8988T (cell line): ENCODE measurements around the gene ERI3.

Experiments used
- DNase-seq: peaks from one replicate; pipeline ENCODE4 v3.0.0; 2011

Gene ERI3

DNA sequence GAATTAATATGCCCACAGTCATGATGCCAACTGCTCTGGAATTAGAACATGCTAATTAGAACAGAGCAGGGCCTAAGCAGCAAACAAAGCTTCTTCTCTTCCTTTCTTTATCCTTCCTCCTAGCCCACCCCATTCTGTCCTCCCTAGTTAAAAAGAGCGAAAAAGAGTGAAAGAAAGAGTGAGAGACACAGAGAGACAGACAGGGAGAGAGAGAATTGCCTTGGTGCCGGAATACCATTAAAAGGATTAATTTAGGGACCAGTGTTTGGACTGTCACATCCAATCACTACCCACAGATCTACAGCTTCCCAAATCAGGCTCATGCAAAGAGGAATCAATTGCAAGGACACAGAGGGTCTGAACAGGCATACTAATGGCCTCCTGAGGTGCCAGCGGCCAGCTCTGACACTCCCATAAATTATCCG is 7.0 kb downstream of the ERI3 start:
- DNase-seq: no peak

DNA sequence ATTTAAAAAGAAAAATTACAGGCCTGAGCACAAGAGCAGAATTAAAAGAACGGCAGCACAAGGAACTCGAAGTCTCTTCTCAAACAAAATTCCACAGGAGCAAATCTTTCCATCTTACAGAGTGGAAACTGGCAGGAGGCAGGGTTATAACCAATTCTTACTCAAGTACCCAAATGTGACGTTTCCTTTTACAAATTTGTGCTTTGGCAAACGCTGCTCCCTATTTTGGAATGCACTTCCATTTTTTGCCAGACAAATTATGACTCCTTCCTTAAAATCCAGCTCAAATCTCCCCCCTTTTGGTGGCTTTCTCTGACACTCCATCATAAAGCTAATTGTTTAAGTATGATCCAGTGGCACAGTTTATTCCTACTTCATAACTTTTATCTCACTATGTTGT is 7.8 kb downstream of the ERI3 start:
- no peak for DNase-seq

DNA sequence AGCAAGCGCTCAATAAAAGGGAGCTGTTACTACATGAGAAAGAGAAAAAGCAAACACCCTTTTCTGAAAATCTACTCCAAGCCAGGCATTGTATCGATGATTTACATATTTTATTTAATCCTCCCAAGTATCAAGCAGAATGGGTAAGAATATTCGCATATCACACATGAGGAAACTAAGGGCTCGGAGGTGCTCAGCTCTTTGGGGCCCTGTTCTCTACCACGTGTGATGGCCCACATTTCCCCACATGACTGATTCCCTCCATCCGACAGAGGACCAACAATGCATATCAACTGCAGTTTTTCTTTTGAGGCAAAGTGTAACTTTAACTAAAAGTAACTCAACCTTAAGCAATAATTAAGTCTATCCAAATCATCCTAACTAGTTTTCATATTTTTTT is 8.2 kb downstream of the ERI3 start:
- no peak for DNase-seq

DNA sequence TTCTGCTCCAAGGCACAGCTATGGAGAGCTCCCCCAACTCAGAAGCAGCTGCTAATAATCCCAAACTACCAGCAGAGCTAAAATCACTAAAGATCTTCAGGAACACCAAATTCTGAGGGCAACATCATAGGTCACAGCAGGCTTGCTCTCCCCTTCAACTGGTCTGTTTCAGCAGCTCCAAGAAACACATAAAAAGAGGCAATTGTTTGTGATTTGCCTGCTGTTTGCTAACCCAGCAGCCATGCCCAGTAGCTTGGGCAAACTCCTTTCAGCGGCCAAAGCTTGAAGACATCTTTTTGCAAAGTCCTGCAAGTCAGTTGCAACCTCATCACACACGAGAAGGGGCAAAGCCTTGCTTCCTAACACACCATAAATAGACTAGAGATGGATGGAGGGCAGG is 8.9 kb downstream of the ERI3 start:
- no peak for DNase-seq

DNA sequence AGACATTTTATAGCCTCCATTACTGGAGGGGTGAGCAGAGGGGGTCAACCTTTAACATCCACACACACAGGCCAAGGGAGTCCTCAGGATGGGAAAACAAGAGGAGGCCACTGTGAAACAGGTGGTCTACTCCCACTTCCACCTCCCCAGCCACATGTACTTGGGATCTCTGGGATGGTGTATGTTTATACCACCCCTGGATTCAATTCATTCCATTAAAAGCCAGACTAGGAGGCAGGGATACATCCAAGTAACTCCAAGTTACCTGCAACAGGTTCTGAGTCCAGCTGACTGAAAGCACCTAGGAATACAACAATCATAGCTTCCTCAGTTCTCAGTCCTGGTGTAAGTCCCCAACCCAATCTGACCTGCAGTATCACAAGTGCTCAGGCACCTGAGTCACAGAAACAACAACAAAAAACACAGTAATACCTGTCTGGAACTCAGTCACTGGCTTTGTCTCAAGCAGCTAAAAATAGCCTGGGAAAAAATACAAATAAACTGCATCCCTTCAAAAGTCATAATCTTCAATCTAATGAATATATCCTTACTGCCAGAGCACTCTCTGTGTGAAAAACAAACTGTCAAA is 9.8 kb downstream of the ERI3 start:
- no peak for DNase-seq

DNA sequence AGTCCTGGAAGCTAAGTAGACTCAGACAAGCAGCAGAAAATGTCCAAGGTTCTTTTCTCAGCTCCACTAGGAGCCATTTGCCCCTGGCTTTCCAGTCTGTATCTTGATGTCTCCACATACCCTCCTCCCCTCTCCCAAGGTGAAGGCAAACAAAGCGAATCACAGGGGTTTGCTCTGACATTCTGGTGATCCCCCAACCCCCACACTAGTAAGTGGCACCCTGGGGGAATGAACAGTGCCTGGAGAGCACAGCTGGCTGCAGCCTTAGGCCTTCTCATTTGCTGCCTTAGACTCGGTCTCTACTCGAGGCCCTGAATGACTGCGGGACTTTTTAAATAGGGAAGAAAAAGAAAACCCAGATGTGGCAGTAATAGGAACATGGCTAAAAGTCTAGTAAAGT is 15.3 kb downstream of the ERI3 start:
- no peak for DNase-seq

DNA sequence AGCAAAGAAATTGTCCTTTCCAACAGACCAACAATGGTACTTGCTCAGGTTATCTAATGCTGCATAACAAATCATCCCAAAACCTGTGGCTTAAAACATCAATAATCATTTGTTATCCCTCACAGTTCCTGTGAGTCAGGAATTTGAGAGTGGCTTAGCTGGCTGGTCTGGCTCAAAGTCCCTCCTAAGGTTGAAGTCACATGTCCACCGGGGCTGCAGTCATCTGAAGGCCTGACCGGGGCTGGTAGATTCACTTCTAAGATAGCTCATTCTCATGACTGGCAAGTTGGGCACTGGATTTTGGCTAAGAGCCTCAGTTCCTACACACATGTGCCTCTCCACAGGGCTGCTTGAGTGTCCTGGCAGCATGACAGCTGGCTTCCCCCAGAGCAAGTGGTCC is 16.9 kb downstream of the ERI3 start:
- DNase-seq: no peak

DNA sequence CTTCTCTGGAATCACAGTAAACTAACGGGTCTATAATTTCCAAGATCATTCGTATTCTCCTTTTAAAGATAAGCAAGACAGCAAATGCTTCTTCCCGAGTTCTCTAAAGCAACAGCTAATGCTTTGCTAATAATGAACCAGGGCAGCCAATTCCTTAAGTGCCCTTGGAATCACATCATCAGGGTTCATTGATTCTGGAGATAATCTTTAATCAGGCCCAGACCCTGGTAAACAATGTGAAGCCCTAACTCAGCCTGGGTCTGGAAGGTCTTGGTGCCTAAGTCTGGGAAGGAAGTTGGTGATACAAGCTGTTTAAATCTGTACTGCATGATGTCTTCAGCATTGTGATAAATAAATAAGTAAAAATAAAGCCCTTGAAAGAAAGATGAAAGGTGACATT is 18.4 kb downstream of the ERI3 start:
- DNase-seq: no peak

DNA sequence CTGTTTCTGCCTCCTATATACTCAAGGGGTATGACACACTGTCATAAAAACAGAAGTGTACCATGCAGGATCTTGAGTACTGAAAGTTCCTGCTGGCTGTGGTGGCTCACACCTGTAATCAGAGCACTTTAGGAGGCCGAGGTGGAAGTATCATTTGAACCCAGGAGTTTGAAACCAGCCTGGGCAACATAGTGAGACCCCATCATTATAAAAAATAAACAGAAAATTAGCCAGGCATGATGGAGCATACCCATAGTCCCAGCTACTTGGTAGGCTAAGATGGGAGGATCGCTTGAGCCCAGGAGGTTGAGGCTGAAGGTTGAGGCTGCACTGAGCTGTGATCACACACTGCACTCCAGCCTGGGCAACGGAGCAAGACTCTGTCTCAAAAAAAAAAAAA is 20.1 kb downstream of the ERI3 start:
- no peak for DNase-seq

DNA sequence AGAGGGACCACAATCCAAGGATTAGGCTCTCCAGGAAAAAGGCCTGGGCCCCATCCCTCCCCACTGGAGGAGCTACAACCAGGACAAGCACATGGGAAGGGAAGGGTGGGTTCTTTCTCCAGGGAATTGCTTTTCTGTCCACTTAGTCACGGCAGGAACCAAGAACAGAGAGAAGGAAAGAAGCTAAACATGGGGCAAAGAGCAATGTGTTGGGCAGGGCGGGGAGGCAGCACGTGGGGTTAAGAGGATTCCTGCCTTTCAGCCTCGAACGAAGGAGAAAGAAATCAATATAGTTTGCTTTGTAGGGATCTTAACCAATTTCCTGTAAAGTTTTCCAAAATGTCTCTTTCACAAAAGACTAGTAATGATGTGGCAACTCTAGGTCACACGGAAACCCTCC is 21.7 kb downstream of the ERI3 start:
- DNase-seq: no peak

DNA sequence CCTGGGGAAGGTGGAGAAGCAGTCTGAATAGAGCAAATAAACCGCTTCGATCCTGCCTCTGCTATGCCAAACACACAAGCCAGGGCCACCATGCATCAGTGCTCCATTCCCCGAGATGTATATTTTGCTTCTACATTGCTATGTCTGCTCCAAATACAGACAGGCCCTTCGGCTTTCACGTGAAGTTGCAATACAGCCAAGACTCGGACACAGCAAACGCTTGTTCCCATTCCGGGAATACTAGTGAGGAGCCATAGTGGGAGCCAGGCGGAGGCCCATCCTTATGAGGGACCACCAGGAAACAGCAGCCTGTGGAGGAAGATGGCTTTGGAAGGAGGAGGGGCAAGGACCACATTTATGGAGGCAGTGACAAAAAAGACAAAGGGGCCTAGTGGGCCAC is 22.6 kb downstream of the ERI3 start:
- no peak for DNase-seq

DNA sequence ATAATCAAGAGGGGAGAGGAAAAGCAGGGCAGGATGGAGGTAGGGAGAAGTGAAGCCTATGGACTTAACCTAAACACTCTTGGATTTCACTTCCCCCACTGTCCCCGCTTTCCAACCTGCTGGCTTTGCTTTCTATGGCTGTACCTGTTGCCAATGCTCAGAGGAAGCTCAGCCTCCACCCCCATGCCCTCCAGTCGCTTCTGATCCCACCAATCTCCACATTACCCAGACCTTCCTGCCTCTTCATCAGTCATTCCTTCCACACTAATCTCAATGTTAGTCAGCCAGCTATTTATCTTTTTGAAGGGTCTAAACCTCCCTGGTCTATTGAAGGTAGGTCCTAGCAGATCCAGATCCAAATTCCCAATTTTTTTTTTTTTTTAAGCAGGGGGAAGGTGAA is 24.1 kb downstream of the ERI3 start:
- no peak for DNase-seq

DNA sequence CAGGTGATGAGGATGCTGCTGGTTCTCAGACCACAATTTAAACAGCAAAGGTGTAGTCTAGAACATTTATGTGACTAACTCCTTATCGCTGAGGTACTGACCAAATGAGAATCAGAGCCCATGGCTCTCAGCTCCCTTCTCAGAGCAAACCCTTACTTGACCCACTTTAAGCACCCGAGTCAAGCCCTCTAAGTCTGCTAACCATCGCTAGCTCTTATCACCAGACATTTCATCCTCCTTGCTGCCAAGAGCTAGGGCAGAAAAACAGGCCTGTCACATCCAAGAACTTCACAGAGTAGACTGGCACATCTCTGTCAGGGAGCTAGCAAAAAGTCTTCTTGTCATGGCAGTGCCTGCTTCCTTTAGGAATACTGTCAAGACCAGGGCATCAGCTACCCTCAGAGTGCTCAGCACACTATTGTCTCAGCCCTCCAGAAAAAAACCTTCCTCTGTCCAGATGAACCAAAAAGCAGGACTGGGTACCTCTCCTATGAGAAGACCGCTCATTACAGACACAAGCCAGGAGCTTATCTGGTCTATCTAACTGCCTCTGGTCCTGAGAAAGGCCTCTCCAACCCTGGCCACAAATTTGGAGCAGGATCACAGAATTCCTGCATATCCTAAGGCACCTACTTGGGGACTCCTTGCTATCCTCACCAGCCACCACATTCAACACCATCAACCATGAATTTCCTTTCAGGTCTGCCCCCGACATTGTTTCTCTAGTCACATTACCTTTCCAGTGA is 26.2 kb downstream of the ERI3 start:
- no peak for DNase-seq

DNA sequence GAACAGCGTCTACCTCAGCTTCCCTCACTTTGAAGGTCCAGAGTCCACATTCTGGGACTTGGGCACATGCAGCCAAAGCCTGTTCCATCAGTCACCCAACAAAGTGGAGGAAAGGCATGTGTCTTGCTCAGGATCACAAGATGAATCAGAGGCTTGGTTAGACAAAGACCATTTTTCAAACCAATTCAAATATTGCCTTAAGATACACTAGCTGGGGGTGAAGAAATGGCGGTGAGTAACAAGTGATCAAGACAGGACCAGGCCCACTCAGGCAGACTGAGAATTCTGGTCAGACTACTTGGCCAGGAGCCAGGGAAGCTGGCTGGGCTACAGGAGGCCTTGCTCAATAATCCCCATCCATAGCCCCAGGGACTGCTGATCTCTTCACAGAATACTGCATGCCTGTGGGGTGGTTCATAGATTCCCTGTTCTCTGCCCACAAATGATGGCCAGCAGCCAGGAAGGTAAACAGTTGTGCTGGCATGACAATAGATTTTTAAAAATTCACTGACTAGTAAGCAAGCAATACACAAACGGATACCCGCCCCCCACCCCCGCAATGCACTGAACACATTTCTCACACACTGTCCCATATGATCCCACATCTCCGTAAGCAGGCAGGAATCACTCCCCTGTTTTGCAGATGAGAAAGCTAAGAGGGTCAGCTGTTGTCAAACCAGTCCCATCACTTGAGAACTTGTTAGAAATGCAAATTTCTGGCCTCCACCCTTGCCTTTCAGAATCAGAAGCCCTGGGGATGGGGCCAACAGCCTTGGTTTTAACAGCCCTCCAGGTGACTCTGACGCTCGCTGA is 27.2 kb downstream of the ERI3 start:
- DNase-seq: peak; percentile 41

DNA sequence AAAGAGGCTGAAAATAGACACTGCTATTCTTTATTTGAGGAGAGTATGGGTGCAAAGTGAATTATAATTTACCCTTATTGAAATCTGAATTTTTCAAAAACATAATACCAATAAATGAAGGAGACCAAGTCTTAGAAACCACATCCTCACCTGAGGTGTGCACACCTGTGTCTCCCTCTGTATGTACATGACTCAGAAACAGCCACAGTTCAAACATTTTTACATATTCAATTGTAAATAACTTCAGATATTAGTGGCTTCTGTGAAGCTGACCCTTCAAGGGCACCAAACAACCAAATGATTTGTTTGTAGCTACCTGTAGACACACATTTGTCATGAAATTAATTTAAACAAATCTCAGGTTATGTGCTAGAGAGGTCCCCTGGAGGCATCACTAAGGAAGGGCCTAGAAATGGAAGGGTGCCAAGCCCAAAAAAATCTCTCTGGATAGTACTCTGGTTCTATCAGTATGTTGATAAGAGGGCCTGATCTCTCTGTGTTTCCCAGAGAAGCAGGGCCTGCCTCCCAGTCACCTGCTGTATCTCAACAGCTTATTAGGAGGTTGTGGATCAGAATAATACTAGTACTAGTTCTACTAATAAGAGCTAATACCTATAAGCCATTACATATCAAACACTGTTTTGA is 28.1 kb downstream of the ERI3 start:
- no peak for DNase-seq

DNA sequence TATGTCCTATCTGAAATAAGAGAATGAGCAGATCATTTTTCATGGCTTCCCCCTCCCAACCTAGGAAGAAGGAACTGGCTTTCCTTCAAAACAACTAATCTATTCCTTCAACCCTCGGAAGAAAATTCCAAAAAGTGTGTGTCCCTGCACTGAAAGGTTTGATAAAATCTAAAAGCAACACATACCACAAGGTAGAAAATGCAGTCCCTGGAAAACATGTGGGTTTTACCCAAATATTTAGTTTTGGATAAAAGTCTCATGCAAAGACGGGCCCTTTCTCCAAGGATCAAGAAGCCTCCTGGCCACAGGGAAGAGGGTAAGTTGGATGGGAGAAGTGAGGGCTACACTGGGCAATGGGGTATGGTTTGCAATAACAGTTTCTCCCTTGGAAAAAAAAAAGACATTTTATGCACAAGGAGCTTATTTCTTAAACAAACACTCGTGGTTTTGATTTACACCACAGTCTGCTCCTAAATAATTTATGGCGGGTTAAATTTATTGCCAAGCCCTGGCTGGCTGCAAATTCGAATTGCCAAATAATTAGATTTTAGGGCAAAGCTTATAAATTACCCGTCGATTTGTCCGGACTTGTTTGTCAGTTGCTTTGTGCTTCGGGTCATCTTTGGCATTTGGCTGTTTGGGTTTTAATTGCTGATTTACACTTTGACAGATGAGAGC is 28.9 kb downstream of the ERI3 start:
- DNase-seq: no peak

DNA sequence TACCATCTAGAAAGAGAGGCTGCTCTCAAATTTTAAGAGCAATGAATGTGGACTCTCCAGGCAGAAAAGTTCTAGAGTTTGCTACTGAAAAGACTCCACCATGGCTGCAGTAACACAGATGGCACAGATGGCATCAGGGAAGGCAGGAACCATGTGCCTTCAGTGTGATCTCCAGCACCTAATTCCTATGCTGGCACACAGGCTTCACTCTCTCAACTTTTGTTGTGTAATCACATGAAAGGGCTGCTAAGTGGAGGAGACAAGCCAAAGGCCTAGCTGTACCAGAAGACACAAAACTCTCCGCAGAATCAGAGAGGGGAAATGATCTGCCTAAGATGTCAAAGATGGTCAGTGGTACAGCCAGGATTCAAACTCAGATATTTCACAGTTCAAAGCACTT is 31.1 kb downstream of the ERI3 start:
- no peak for DNase-seq

DNA sequence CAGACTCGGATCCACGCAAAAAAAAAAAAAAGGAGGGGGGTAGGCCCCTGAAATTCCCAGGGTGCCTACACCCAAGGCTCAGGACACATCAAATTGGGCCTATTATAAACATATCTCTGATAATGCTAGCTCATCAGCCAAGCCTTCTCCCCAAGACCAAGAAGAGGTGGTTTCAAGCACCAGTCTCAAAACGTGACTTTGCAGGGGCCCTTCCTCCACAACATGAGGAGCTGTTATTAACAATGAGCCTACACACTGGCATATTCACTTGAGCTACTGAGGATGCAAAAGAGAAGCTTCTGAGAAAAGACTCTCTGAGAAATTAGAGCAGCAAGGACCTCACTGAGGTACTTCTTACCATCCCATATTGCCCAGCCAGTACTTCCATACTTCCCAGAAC is 32.7 kb downstream of the ERI3 start:
- no peak for DNase-seq

DNA sequence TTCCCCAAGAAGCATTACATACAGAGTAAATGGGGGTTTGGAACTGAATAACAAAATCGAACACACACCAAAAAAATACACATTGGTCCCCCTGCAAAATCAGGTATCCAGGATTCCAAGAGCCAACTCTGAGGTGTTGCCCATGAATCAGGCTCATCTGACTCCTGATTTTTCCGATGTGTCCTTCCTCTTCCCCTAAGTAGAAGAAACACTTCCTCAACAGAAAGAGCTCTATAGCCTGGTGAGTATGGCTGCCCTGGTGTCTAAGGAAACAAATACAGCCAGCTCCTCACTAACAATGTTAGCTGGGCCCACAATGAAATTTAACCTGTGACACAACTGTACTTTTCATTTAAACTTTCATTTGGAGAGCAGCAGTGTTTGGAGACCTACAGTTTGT is 33.6 kb downstream of the ERI3 start:
- no peak for DNase-seq

DNA sequence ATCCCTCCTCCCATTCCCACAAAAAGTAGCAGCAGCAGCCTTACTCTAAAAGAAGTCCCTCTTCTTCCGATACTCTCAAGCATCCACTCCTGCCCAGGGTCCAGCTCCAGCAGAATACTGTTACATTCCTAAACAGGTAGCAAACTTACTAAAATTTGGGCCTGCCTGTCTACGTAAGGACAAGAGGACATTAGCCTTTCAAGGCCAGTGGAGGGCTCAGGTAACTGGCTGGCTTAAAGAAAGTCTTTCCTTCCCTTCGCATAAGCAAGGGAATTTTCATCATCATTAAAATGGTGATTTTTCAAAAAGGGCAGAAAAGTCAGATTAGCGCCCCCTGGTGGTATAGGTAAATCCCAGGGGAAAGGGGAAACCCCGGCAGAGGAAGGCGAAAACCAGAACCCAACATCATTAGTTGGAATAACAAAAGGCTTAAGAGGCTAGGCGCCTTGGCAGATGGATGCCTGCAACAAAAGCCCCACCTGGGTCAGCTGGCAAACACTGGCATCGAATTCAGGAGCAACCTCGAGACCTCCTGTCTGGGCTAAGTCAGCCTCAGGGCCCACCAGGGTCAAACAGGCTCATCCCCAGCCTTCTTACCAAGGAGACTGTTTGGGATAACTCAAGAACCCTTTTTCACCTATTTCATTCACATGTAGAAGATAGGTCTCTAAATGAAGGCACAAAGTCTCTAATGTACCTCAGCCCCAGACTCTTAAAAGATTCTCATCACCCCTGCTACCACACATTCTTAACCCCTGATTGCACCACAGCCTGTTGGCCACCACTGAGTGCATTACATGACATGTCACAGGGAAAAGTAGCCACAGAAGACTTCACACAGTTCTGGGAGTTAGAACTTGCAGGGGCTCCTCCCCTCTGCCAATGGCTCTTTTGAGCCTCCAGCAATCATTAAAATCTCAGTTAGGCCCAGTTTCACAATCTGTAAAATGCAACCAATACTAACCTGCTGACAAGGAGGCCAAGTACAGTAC is 36.7 kb downstream of the ERI3 start:
- peak; percentile 40 for DNase-seq

DNA sequence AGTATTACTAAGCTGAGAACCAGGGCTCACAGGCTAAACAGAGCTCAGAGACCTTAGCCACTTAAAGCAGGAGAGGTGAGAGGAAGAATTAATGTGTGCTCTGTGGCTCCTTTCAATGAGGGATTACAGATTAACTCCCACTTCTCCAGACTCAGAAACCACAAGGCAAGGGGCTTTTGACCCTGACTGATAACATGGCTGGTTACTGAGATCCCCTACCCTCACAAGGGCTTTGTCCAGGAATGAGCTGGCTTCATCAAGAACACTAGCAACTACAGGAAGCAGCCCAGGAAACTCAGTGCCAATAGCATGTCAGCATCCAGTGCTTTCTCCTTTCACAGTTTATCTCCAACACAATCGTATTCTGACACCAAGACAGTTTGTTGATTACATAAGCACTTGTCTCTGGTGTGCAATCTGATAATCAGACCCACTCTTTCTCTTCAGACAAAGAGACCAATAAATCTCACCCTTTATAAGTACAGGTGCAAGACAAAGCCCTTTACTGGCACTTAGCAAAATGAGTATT is 38.8 kb downstream of the ERI3 start:
- no peak for DNase-seq

DNA sequence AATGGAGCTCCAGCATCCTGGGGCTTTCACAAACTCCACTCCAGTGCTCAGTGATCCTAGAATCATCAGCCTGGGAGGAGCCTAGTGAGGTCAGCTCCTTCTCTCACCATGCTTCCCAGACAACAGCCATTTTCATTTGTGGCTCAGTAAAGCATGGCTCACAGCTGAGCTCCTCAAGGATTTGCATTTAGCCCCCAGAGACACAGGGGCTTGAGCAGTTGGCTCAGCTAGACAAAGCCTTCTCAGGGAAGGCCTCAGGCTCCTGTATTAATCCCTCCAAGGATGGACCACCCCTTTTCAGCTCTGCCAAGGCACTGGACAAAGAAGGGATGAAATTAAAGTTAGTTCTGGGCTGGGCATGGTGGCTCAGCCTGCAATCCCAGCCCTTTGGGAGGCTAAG is 39.5 kb downstream of the ERI3 start:
- no peak for DNase-seq
